ENCODE measurements around the gene GSX2. TPM values are rescaled to one million over a fixed set of nuclear protein-coding genes. Genes with fewer than 3 reads are reported as not detected.

GSX2 gene
- not detected in 2 replicates for total RNA-seq (2016; rRNA removed; fragmentation: Illumina TruSeq; extraction: Trizol)
- total RNA-seq (2016; cell fraction: cytosol; rRNA removed; fragmentation: Illumina TruSeq; extraction: Trizol; ENCODE audit: low read depth) = not detected in 2 replicates
- total RNA-seq (2016; cell fraction: insoluble cytoplasmic fraction; rRNA removed; fragmentation: Illumina TruSeq; extraction: Trizol) = not detected in 2 replicates
- not detected in 2 replicates for total RNA-seq (2016; cell fraction: membrane; rRNA removed; fragmentation: Illumina TruSeq; extraction: Trizol)
- total RNA-seq (2016; cell fraction: nucleus; rRNA removed; fragmentation: Illumina TruSeq; extraction: Trizol) = not detected in 2 replicates
- polyA plus RNA-seq (2011; rRNA removed) = not detected in 2 replicates
- polyA plus RNA-seq (2011; cell fraction: cytosol; rRNA removed) = not detected in 2 replicates
- polyA plus RNA-seq (2011; cell fraction: nucleus; rRNA removed) = not detected in 2 replicates
- polyA plus RNA-seq (2012) = not detected in 2 replicates
- not detected in 2 replicates for polyA plus RNA-seq (2016; cell fraction: cytosol; fragmentation: Illumina TruSeq; extraction: Trizol; ENCODE audit: low read depth)
- polyA plus RNA-seq (2016; cell fraction: insoluble cytoplasmic fraction; fragmentation: Illumina TruSeq; extraction: Trizol; ENCODE audit: low read depth) = not detected in 2 replicates
- polyA plus RNA-seq (2016; cell fraction: membrane; fragmentation: Illumina TruSeq; extraction: Trizol; ENCODE audit: low read depth) = not detected in 2 replicates
- polyA plus RNA-seq (2016; cell fraction: nucleus; fragmentation: Illumina TruSeq; extraction: Trizol; ENCODE audit: insufficient read depth, low read depth) = not detected in 2 replicates
- polyA minus RNA-seq (2011; rRNA and poly(A)+ RNA removed; ENCODE audit: low replicate concordance) = not detected in 2 replicates
- not detected in 2 replicates for polyA minus RNA-seq (2011; cell fraction: cytosol; rRNA and poly(A)+ RNA removed)
- polyA minus RNA-seq (2011; cell fraction: nucleus; rRNA and poly(A)+ RNA removed) = not detected in 2 replicates
- not detected for Bru-seq, nascent RNA
- not detected for BruChase-seq, experiment 1, labeled RNA remaining after a 6-hour chase
- BruChase-seq, experiment 2, labeled RNA remaining after a 2-hour chase = not detected
- long read RNA-seq, experiment 1 = 0 reads
- long read RNA-seq, experiment 2 = 0 reads

DNA sequence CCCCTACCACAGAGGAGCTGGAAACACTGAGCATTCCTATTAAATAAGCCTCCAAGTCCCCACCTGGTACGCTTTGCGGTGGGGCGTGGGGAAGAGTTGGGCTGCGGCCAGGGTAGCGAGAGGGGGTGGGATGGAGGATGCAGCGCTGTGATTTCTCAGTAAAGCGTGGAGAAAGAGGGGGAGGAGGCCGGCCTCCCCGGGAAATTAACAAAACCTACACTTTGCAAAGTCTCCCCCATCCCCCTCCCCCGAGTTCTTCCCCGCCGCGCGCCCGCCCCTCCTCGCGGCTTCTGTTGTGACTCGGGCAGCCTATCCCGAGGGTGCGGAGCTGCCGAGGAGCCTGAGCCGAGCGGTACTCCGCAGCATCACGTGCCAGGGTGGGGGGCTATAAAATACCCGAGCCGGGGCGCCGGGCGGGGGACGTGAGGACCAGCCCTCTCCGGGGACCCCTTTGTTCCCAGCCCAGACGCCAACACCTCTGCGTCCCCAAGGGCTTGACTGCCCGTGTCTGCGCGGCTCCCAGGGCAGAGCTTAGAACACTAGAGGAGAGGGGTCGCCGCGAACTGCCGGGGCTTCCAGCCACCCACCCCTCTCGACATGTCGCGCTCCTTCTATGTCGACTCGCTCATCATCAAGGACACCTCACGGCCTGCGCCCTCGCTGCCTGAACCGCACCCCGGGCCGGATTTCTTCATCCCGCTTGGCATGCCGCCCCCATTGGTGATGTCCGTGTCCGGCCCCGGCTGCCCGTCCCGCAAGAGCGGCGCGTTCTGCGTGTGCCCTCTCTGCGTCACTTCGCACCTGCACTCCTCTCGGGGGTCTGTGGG is at the start of gene GSX2:
Gene GSX2 (plus strand): TSS at position 416 of the 827 bp plus-strand sequence. CDS start 182 bp downstream, at position 598.
- no peaks in the 10 kb centered on the region for H3K9me3 ChIP-seq (ENCODE audit: low read length)
- CTCF ChIA-PET (ENCODE audit: low intra/inter-chr PET ratio, low total read pairs) = no interaction called here
- ATAC-seq (peak; percentile 45), DNase-seq (ENCODE audit: low spot score) (no peak), FAIRE-seq (no peak)
- H3K4me2 ChIP-seq (ENCODE audit: low read depth, low read length) = peak within 1 kb of the TSS; percentile 69
- no peaks in the 10 kb centered on the region for H3K79me2 ChIP-seq (ENCODE audit: insufficient read depth, low read length)
- H3K27me3 ChIP-seq (ENCODE audit: control insufficient read depth in 1 of 2, insufficient read depth in 2 of 2, low read length in 2 of 2) = peaks cover 8 to 89% of the 10 kb centered on the region in 2 experiments
- in situ Hi-C loops (cut with HindIII; ENCODE audit: extremely low pct_ligation_motif_present, low pct_unique_long_range_greater_than_20kb) = no loop called here
- peak within 1 kb of the TSS; percentile 40 to 63 (median 45); a peak in 4 of 6 replicates for H3K4me3 ChIP-seq (replicated peaks in 1 of 3; ENCODE audit: insufficient read depth in 1 of 3, low read depth in 2 of 3, low read length in 3 of 3)
- BruUV-seq (replicated peaks) = no TSS peak
- no peak within 1 kb of the TSS for H3K27ac ChIP-seq (ENCODE audit: extremely low read length, insufficient read depth, low read length)
- WGBS (ENCODE audit: low lambda C conversion rate) = under 1% methylated on average over 19 of the region's 66 CpGs
- H3K4me1 ChIP-seq (ENCODE audit: insufficient read depth, low read length) = peaks cover 30% of the 10 kb centered on the region
- intact Hi-C loops (cut with micrococcal nuclease; ENCODE audit: unreplicated experiment) = no loop called here
- TF ChIP-seq MTF2 (CRISPR knock-in tag; IDR thresholded peaks at IDR 0.05; ENCODE audit: borderline replicate concordance) (0 out of 2 replicates have a peak, but pooled peaks have one; percentile 33), ZNF687 (CRISPR knock-in tag; IDR thresholded peaks at IDR 0.05) (peak; percentile 30; the same call in 1 of the 2 replicates), ZFP36L1 (CRISPR knock-in tag; IDR thresholded peaks at IDR 0.05) (no peak), ZNF264 (CRISPR knock-in tag; IDR thresholded peaks at IDR 0.05) (no peak)
- no peaks in the 10 kb centered on the region for H4K20me1 ChIP-seq (ENCODE audit: insufficient read depth, low read length)
- no peaks in the 10 kb centered on the region for H3K36me3 ChIP-seq (replicated peaks in 1 of 2; ENCODE audit: control insufficient read depth in 1 of 2, insufficient read depth in 2 of 2, low read length in 2 of 2)
- peak within 1 kb of the TSS; percentile 54 for H2AFZ ChIP-seq (ENCODE audit: low read length)
- H3K9ac ChIP-seq (ENCODE audit: insufficient read depth, low read depth, low read length) = no peak within 1 kb of the TSS
- POLR2A ChIA-PET = interaction anchor here (1.2 kb wide), 1 partner anchor 15 kb away, joined by 3 read pairs; no protein-coding TSS in a partner anchor

Data from HepG2 (cell line).